ENCODE data around the gene DCXR. TPM values are rescaled to one million over a fixed set of nuclear protein-coding genes. Genes with fewer than 3 reads are reported as not detected.

Gene DCXR
- total and polyA plus RNA-seq, 2 experiments from 2014 or later: 86.9 to 137 TPM

DNA sequence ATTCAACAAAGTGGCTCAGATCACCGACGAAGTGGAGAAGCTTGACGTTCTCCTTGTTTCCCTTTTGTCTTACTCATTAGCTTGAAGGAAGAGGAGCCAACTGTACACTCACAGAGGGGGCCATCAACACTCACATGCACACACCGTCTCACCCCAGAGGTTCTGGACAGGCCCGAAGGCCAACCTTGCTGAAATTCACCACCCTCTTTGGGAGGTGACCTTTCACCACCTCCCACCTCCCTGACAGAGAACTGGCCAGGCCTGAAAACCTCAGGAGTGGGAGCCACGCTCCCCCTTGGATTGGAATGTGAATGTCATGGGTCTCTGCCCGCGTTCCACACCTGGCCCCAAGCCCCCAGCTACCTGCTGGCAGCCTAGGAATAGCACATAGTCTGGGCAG is 2.0 kb downstream of the DCXR start:
- Histone ChIP-seq H3K4me2 (no peak overlapping the region), H3K9me2 (ENCODE audit: insufficient read depth) (no peaks in the 10 kb centered on the region), H3K36me3 (ENCODE audit: insufficient read depth) (no peaks in the 10 kb centered on the region), H3K4me3 (no peak overlapping the region), H3F3A (replicated peaks; ENCODE audit: low read depth) (peaks cover 11% of the 10 kb centered on the region), H3K27ac (ENCODE audit: low read depth) (no peak overlapping the region), H3K27me3 (ENCODE audit: insufficient read depth) (no peaks in the 10 kb centered on the region), H3K4me1 (ENCODE audit: insufficient read depth) (peaks cover 9% of the 10 kb centered on the region; the same call in 1 of the 2 replicates), H4K20me1 (replicated peaks; ENCODE audit: insufficient read depth) (no peaks in the 10 kb centered on the region; the same call in 1 of the 2 replicates), H2AFZ (no peak overlapping the region), H3K79me2 (replicated peaks; ENCODE audit: insufficient read depth) (peaks cover 8% of the 10 kb centered on the region; the same call in 1 of the 2 replicates)
- TF ChIP-seq REST (IDR thresholded peaks at IDR 0.05; ENCODE audit: unreplicated experiment): no peak
- TF ChIP-seq ZNF331 (CRISPR knock-in tag; IDR thresholded peaks at IDR 0.05; ENCODE audit: low read depth): no peak
- peak; percentile 21 for TF ChIP-seq EZH2 (IDR thresholded peaks at IDR 0.05; ENCODE audit: low read depth, unreplicated experiment)
- Mint-ChIP-seq H3K9me3 (no peaks in the 10 kb centered on the region), H3K4me1 (peaks cover 21% of the 10 kb centered on the region), H3K27me3 (ENCODE audit: insufficient read depth, low read depth, poor library complexity) (peaks cover 12% of the 10 kb centered on the region), H3K36me3 (ENCODE audit: low read depth) (peaks cover 3% of the 10 kb centered on the region; the same call in 2 of the 3 replicates), H3K27ac (no peak overlapping the region), H3K4me3 (peak overlapping the region; percentile 40; the same call in 1 of the 3 replicates)
- ATAC-seq (no peak), DNase-seq (ENCODE audit: low spot score) (no peak)

GRCh38 chr17:82034371-82035011 is 3.0 kb downstream of the DCXR start:
- Mint-ChIP-seq H3K4me3 (peak overlapping the region; percentile 47), H3K27ac (no peak overlapping the region), H3K27me3 (ENCODE audit: insufficient read depth, low read depth, poor library complexity) (peaks cover 10% of the 10 kb centered on the region), H3K36me3 (ENCODE audit: low read depth) (peaks cover 3% of the 10 kb centered on the region; the same call in 2 of the 3 replicates), H3K4me1 (peaks cover 23% of the 10 kb centered on the region), H3K9me3 (no peaks in the 10 kb centered on the region)
- TF ChIP-seq ZNF462 (CRISPR knock-in tag; IDR thresholded peaks at IDR 0.05): no peak
- TF ChIP-seq POLR2AphosphoS5 (IDR thresholded peaks at IDR 0.05; ENCODE audit: low read depth): peak; percentile 50; the same call in 1 of the 2 replicates
- peak; percentile 17; the same call in 1 of the 2 replicates for TF ChIP-seq CREB1 (CRISPR knock-in tag; IDR thresholded peaks at IDR 0.05; ENCODE audit: low read depth)
- peaks cover 18% of the 10 kb centered on the region for H3F3A ChIP-seq (replicated peaks; ENCODE audit: low read depth)
- no peak overlapping the region for H2AFZ ChIP-seq
- peak overlapping the region; percentile 28; the same call in 1 of the 2 replicates for H3K4me3 ChIP-seq
- H3K27me3 ChIP-seq (ENCODE audit: insufficient read depth): no peaks in the 10 kb centered on the region
- peak; percentile 76 for DNase-seq (ENCODE audit: low spot score)
- H3K79me2 ChIP-seq (replicated peaks; ENCODE audit: insufficient read depth): peaks cover 8% of the 10 kb centered on the region; the same call in 1 of the 2 replicates
- H4K20me1 ChIP-seq (replicated peaks; ENCODE audit: insufficient read depth): no peaks in the 10 kb centered on the region; the same call in 1 of the 2 replicates
- H3K36me3 ChIP-seq (ENCODE audit: insufficient read depth): no peaks in the 10 kb centered on the region
- H3K4me1 ChIP-seq (ENCODE audit: insufficient read depth): peaks cover 9% of the 10 kb centered on the region; the same call in 1 of the 2 replicates
- H3K4me2 ChIP-seq: peak overlapping the region; percentile 26; the same call in 1 of the 2 replicates
- no peaks in the 10 kb centered on the region for H3K9me2 ChIP-seq (ENCODE audit: insufficient read depth)
- peak; percentile 8 for ATAC-seq
- H3K27ac ChIP-seq (ENCODE audit: low read depth): 0 out of 2 replicates have a peak overlapping the region, but pooled peaks have one; percentile 39

Measured in GM23338 (cell line).